Smooth muscle cell of the brain vasculature (primary cell): ENCODE results near the gene WARS2.
"Not testable (repeated sequence)": the region's sequence is repeated elsewhere in the genome, so short reads cannot be mapped to it uniquely, and the experiment has no call there.

ENCODE experiments used
- DNase-seq: peaks from one replicate; pipeline ENCODE4 v3.0.0-alpha.2; 2012; ENCODE audit warnings: low read depth, low spot score

WARS2 gene

GRCh38 chr1:119139857-119140176 lies 636 bp downstream of the WARS2 start:
- no peak for DNase-seq

- DNase-seq = no peak
Measured at GRCh38 chr1:119139403-119139802, 1.1 kb downstream of the WARS2 start.

- DNase-seq = no peak
Measured at GRCh38 chr1:119136401-119136800, 4.1 kb downstream of the WARS2 start.

- no peak for DNase-seq
Measured at GRCh38 chr1:119133987-119134386, 6.5 kb downstream of the WARS2 start.

GRCh38 chr1:119132179-119132578 lies 8.3 kb downstream of the WARS2 start:
- DNase-seq = no peak

GRCh38 chr1:119125874-119126273 lies 14.6 kb downstream of the WARS2 start:
- no peak for DNase-seq

- no peak for DNase-seq
Measured at GRCh38 chr1:119124764-119125163, 15.7 kb downstream of the WARS2 start.

- DNase-seq = not testable (repeated sequence)
Measured at GRCh38 chr1:119121872-119122271, 18.6 kb downstream of the WARS2 start.

- no peak for DNase-seq
Measured at GRCh38 chr1:119116725-119117124, 23.7 kb downstream of the WARS2 start.

GRCh38 chr1:119115736-119116135 lies 24.7 kb downstream of the WARS2 start:
- no peak for DNase-seq

GRCh38 chr1:119115311-119115710 lies 25.1 kb downstream of the WARS2 start:
- DNase-seq = no peak

GRCh38 chr1:119114786-119115185 lies 25.7 kb downstream of the WARS2 start:
- DNase-seq = no peak

GRCh38 chr1:119112791-119113190 lies 27.7 kb downstream of the WARS2 start:
- no peak for DNase-seq

GRCh38 chr1:119112244-119112643 lies 28.2 kb downstream of the WARS2 start:
- DNase-seq = no peak

GRCh38 chr1:119108988-119109387 lies 31.5 kb downstream of the WARS2 start:
- DNase-seq = no peak

- no peak for DNase-seq
Measured at GRCh38 chr1:119103764-119104163, 36.7 kb downstream of the WARS2 start.

- no peak for DNase-seq
Measured at GRCh38 chr1:119102051-119102450, 38.4 kb downstream of the WARS2 start.

GRCh38 chr1:119101563-119101962 lies 38.9 kb downstream of the WARS2 start:
- no peak for DNase-seq

- DNase-seq = no peak
Measured at GRCh38 chr1:119099775-119100174, 40.7 kb downstream of the WARS2 start.

- no peak for DNase-seq
Measured at GRCh38 chr1:119097380-119097779, 43.1 kb downstream of the WARS2 start.

GRCh38 chr1:119093721-119094120 lies 46.7 kb downstream of the WARS2 start:
- DNase-seq = no peak

- no peak for DNase-seq
Measured at GRCh38 chr1:119091618-119092017, 48.8 kb downstream of the WARS2 start.

GRCh38 chr1:119090250-119090649 lies 50.2 kb downstream of the WARS2 start:
- no peak for DNase-seq

- DNase-seq = no peak
Measured at GRCh38 chr1:119086830-119087229, 53.6 kb downstream of the WARS2 start.

GRCh38 chr1:119084798-119085197 lies 55.7 kb downstream of the WARS2 start:
- DNase-seq = no peak
